ENCODE data around the gene ENOSF1.
A peak's percentile ranks its signal among the peaks of the same experiment; 100 is the strongest.

The ENOSF1 gene

GRCh38 chr18:688323-688722, 24.1 kb downstream of the ENOSF1 start:
- DNase-seq: no peak
- TF ChIP-seq GATA1 (IDR thresholded peaks at IDR 0.05; ENCODE audit: low read depth, low read length) (no peak), POLR2A (IDR thresholded peaks at IDR 0.05; ENCODE audit: low read length) (peak; percentile 14)

GRCh38 chr18:686339-687111, 25.9 kb downstream of the ENOSF1 start:
- TF ChIP-seq POLR2A (IDR thresholded peaks at IDR 0.05; ENCODE audit: low read length) (no peak), GATA1 (IDR thresholded peaks at IDR 0.05; ENCODE audit: low read depth, low read length) (no peak)
- peak; percentile 35 to 55 for DNase-seq

GRCh38 chr18:685438-685837, 27.0 kb downstream of the ENOSF1 start:
- no peak for TF ChIP-seq GATA1 (IDR thresholded peaks at IDR 0.05; ENCODE audit: low read depth, low read length)
- no peak for TF ChIP-seq POLR2A (IDR thresholded peaks at IDR 0.05; ENCODE audit: low read length)
- DNase-seq: peak; percentile 57 to 63

- no peak for DNase-seq
- TF ChIP-seq GATA1 (IDR thresholded peaks at IDR 0.05; ENCODE audit: low read depth, low read length) (no peak), POLR2A (IDR thresholded peaks at IDR 0.05; ENCODE audit: low read length) (no peak)
Measured at GRCh38 chr18:683531-683930, 28.9 kb downstream of the ENOSF1 start.

- DNase-seq: no peak
- TF ChIP-seq GATA1 (IDR thresholded peaks at IDR 0.05; ENCODE audit: low read depth, low read length) (no peak), POLR2A (IDR thresholded peaks at IDR 0.05; ENCODE audit: low read length) (no peak)
Measured at GRCh38 chr18:682833-683232, 29.6 kb downstream of the ENOSF1 start.

GRCh38 chr18:682416-682815, 30.0 kb downstream of the ENOSF1 start:
- DNase-seq: peak; percentile 64 to 87

GRCh38 chr18:681985-682384, 30.4 kb downstream of the ENOSF1 start:
- TF ChIP-seq GATA1 (IDR thresholded peaks at IDR 0.05; ENCODE audit: low read depth, low read length): no peak
- no peak for DNase-seq

GRCh38 chr18:680392-680791, 32.0 kb downstream of the ENOSF1 start:
- DNase-seq: no peak
- no peak for TF ChIP-seq GATA1 (IDR thresholded peaks at IDR 0.05; ENCODE audit: low read depth, low read length)
- TF ChIP-seq POLR2A (IDR thresholded peaks at IDR 0.05; ENCODE audit: low read length): no peak

GRCh38 chr18:679516-679915, 32.9 kb downstream of the ENOSF1 start:
- DNase-seq: no peak
- TF ChIP-seq POLR2A (IDR thresholded peaks at IDR 0.05; ENCODE audit: low read length) (no peak), GATA1 (IDR thresholded peaks at IDR 0.05; ENCODE audit: low read depth, low read length) (no peak)

- no peak for TF ChIP-seq POLR2A (IDR thresholded peaks at IDR 0.05; ENCODE audit: low read length)
- no peak for TF ChIP-seq GATA1 (IDR thresholded peaks at IDR 0.05; ENCODE audit: low read depth, low read length)
- DNase-seq: no peak
Measured at GRCh38 chr18:678482-679182, 33.8 kb downstream of the ENOSF1 start.

GRCh38 chr18:677951-678381, 34.5 kb downstream of the ENOSF1 start:
- no peak for DNase-seq
- TF ChIP-seq POLR2A (IDR thresholded peaks at IDR 0.05; ENCODE audit: low read length) (no peak), GATA1 (IDR thresholded peaks at IDR 0.05; ENCODE audit: low read depth, low read length) (no peak)

- TF ChIP-seq GATA1 (IDR thresholded peaks at IDR 0.05; ENCODE audit: low read depth, low read length): no peak
- TF ChIP-seq POLR2A (IDR thresholded peaks at IDR 0.05; ENCODE audit: low read length): no peak
- no peak for DNase-seq
Measured at GRCh38 chr18:677145-677544, 35.3 kb downstream of the ENOSF1 start.

- DNase-seq: no peak
- TF ChIP-seq POLR2A (IDR thresholded peaks at IDR 0.05; ENCODE audit: low read length): no peak
- TF ChIP-seq GATA1 (IDR thresholded peaks at IDR 0.05; ENCODE audit: low read depth, low read length): no peak
Measured at GRCh38 chr18:676736-677135, 35.7 kb downstream of the ENOSF1 start.

GRCh38 chr18:676069-676468, 36.4 kb downstream of the ENOSF1 start:
- peak in 1 of 2 experiments; percentile 31 for DNase-seq
- no peak for TF ChIP-seq POLR2A (IDR thresholded peaks at IDR 0.05; ENCODE audit: low read length)
- TF ChIP-seq GATA1 (IDR thresholded peaks at IDR 0.05; ENCODE audit: low read depth, low read length): no peak

GRCh38 chr18:675307-675706, 37.1 kb downstream of the ENOSF1 start:
- TF ChIP-seq POLR2A (IDR thresholded peaks at IDR 0.05; ENCODE audit: low read length) (no peak), GATA1 (IDR thresholded peaks at IDR 0.05; ENCODE audit: low read depth, low read length) (no peak)
- DNase-seq: no peak
